H1 (cell line): ENCODE measurements around the gene OR14I1.

Source experiments
- CHD2 ChIP-seq: IDR thresholded peaks from 2 replicates; pipeline ENCODE4 v1.6.1; 2012; ENCODE audit warnings: low read length, improper control_type of control experiment
- EP300 ChIP-seq, 2 experiments: IDR thresholded peaks; 1 replicate in 1 of 2; 2 replicates in 1 of 2; pipeline ENCODE4 v1.6.1; 2011 to 2012; ENCODE audit warnings: low read depth in 2 of 2, low read length in 2 of 2, mild to moderate bottlenecking in 2 of 2, borderline replicate concordance in 1 of 2, inconsistent platforms in 1 of 2, moderate library complexity in 1 of 2
- TF ChIP-seq, protein P1 (sequence below), 3 experiments: IDR thresholded peaks; 1 replicate in 2 of 3; 2 replicates in 1 of 3; pipeline versions ENCODE4 v1.5.1 to v1.6.1; 2011; ENCODE audit warnings: low read length in 3 of 3, mild to moderate bottlenecking in 3 of 3, inconsistent platforms in 2 of 3, low read depth in 1 of 3, moderate library complexity in 1 of 3; ENCODE audit not compliant: insufficient read depth in 1 of 3; ENCODE audit errors: control extremely low read depth in 1 of 3

DNA sequence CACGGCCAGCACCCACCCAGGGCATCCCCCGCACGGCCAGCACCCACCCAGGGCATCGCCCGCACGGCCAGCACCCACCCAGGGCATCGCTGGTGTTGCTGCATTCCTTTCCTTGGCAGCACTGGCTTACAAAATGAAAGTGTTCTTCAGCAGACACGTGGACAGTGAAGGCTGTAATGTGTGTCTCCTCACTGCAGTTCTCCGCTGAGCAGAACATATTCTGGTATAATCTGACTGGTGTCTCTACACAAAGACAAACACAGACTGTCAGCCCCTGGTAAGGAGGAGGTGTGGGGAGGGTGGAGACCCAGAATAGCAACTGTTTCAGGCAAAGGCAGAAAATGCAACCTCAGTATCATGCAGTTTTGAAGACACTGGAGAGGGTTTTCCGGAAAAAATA lies 45.6 kb upstream of the OR14I1 start:
- TF ChIP-seq, protein P1, sequence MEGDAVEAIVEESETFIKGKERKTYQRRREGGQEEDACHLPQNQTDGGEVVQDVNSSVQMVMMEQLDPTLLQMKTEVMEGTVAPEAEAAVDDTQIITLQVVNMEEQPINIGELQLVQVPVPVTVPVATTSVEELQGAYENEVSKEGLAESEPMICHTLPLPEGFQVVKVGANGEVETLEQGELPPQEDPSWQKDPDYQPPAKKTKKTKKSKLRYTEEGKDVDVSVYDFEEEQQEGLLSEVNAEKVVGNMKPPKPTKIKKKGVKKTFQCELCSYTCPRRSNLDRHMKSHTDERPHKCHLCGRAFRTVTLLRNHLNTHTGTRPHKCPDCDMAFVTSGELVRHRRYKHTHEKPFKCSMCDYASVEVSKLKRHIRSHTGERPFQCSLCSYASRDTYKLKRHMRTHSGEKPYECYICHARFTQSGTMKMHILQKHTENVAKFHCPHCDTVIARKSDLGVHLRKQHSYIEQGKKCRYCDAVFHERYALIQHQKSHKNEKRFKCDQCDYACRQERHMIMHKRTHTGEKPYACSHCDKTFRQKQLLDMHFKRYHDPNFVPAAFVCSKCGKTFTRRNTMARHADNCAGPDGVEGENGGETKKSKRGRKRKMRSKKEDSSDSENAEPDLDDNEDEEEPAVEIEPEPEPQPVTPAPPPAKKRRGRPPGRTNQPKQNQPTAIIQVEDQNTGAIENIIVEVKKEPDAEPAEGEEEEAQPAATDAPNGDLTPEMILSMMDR (IDR thresholded peaks at IDR 0.05; ENCODE audit: control extremely low read depth in 1 of 3, insufficient read depth in 1 of 3, low read depth in 1 of 3, low read length in 3 of 3) = no peak
- no peak for TF ChIP-seq EP300 (IDR thresholded peaks at IDR 0.05; ENCODE audit: borderline replicate concordance in 1 of 2, low read depth in 2 of 2, low read length in 2 of 2)
- no peak for TF ChIP-seq CHD2
